NCI-H345 (cell line): ENCODE measurements around the gene TFR2.

Experiments used
- DNase-seq: peaks from one replicate; lab custom pipeline; 2025; lab: John Stamatoyannopoulos, UW

The TFR2 gene

DNA sequence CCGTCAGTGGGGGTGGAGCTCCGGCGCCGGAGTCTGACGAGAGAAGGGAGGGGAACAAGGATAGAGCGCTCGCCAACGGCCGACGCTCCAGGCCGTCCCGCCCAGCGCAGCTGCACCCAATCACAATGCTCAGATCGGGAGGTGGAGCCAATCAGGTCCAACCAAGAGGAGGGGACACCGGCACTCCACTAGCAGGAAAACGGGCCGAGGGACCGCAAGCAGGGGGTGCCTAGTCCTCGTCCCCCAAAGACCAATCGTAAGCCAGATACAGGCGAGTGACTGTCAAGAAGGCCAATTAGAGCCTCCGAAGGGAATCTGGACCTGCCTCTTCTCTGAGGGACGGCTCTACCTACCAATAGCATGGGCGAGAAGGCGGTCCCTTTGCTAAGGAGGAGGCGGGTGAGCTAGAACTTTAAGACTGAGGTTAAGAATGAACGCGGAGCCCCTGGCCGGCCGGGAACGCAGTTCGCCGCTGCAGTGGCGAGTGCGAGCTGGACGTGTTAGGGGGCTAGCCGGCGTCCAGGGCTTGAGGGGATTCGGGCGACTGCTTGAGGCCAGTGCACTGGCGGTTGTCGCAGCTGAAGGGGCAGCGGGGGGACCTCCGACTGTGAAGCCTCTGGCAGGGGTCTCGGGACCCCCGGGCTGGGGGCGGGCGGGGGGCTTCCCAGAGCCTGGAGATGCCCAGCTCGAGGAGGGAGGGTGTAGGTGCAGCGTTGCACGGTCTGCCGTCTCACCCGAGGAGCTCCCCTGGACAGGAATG is 54.9 kb downstream of the TFR2 start, which contains the start of gene FBXO24:
Gene FBXO24 (plus strand): TSS at position 63 of the 760 bp plus-strand sequence. CDS start 298 bp downstream, at position 361.
- peak; percentile 100 for DNase-seq

DNA sequence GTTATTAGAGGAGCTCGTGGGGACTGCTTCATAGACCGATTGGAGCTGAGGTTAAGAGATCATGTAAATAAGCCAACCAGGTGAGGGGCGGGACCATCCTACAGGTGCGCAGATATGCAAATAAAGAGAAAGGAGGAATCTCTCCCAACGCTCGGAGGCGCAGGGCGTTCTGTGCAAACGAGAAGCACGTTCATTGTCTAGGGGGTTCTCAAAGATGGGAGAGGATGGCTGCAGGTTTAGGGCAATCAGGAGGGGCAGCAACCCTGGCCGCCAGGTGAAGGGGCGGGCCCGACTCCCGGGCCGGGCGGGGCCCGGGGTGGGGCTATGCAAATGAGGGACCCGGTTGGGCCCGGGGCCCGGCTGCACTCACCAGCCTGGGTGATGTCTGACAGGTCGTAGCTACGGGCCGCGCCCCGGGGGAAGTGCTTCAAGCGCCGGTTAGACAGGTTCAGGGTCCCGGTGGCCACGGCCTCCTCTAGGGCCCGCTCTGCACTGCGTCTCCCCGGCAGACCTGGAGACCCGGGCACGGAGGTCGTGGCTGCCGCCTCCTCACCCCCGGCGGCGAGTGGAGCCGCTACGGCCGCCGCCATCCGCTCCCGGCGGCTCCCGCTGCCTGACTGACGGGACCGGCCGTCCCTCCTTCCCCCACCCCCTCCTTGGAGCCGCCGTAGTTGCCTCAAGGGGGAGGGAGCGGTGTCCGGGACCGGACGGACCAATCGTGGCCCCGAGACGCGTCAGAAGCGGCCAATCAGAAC is 55.7 kb downstream of the TFR2 start, which contains the start of gene LRCH4:
Gene LRCH4 (minus strand): TSS at position 619 of the 755 bp plus-strand sequence. CDS start 29 bp downstream, at position 590.
- DNase-seq, result peak; percentile 63

DNA sequence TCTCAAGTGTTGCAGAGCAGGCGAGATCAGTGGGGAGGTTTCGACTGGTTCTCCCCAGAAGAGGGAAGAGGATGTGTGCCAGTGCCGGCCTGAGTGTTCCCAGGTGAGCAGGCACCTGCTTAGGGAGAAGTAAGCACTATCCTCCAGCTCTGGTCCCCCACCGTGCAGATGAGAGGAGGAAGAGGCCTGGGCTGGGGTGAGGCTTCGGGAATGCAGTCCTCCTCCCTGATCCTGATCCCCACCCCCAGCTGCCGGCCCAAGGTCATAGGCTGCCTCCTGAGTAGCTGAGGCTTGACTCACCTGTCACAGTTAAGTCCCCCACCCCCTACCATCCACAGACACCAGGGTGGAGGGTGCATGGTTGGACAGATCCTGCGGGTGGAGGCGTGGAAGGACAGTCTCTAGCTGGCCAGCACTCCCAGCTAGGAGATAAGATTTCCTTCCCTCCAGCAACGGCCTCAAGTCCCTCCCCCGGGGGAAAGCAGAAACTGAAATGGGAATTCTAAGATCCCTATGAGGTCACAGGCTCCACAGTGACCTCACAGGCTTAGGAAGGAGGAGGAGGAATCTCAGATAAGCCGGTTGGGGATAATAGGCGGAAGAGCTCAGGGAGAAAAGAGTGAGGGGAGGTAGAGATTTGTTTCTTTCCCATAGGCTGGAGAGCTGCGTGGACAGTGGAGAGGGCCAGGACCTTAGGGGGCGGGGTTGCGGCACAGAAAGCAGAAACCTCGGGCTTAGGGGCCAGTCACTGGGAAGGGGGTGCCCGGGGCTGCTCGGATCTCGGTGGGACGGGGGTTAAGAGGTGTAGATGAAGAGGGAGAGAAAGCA is 56.5 kb downstream of the TFR2 start:
- DNase-seq, result peak; percentile 28

GRCh38 chr7:100584054-100584682 is 57.2 kb downstream of the TFR2 start:
- no peak for DNase-seq

GRCh38 chr7:100583132-100584053 is 58.0 kb downstream of the TFR2 start:
- no peak for DNase-seq

DNA sequence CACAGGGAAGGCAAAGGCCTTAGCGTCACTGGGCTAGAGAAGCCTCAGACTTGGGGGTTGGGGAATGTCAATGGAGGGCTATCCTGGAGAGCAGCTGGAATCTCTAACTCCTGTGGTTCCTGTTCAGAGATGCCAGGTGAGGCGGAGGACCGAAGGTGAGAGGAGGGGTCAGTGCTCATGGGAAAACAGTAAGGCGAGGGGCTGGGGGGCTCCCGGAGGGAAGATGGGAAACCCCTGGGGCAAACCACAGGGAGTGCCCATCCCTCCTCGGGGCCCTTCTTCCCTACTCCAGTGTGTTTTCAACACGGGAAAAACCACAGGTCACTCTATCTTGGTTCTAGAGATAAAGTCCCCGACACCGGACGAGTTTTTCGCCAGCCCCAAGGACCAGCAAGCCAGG is 58.7 kb downstream of the TFR2 start:
- DNase-seq, result no peak

GRCh38 chr7:100582041-100582579 is 59.2 kb downstream of the TFR2 start:
- no peak for DNase-seq

GRCh38 chr7:100580466-100581283 is 60.7 kb downstream of the TFR2 start:
- no peak for DNase-seq

DNA sequence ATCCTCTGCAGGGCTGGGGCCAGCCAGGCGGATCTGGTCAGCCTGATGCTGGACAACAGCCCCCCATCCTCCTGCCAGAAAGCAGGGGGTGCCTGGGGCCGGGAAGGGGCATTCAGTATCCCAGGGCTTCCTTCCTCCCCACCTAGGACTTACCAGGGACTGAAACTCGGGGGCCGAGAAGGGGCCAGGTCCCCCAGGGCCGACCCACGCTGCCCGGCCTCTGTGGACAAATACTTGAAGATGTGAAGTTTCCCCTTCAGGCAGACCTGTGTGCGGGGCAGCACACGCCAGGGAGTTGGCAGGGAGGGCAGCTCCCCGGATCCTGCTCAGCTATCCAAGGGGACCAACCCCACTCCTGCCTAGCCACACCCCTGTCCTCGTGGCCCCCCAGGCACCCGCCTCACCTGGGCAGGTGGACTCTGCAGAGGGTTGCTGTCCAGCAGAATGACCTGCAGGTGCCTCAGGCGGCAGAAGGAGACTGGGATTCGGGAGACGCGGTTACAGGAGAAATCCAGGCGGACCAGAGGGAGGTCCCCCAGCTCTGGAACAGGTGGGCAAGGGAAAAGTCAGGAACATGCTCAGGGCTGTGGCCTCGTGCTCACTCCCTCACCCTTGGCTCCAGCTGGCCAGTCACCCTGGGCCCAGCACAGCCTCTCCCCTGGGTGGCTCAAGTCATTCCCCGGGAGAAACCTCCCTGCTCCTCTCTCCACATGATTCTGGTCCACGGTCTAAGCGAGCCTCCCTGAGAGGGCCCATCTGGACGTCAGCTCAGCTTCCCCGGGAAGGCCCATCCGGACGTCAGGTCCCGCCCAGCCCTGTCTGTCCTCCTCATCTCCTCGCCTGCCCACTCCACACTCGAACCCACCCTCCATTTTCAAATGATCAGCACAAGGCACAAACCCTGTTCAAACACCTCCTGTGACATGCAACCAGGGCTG is 62.8 kb downstream of the TFR2 start:
- DNase-seq, result no peak

- DNase-seq, result no peak
Measured at GRCh38 chr7:100577507-100577906, 63.8 kb downstream of the TFR2 start.

DNA sequence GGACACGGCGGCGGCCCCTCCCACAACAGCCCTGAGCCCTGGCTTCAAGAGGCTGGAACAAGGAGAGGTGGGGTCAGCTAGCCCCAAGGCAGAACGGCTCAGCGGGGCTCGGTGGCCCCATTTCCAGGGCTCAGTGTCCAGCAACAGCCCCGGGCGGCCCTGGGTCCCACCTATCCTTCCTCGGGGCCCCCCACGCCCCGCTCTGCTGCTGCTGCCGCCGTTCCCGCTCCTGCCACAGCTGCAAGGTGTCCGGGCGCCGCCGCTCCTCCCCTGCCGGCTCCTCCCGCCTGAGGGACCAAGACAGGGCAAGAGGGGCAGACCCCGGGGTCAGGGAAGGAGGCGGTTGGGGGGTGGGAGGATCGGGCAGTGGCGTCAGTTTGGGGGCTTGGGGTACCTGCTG is 64.2 kb downstream of the TFR2 start:
- DNase-seq, result no peak

DNA sequence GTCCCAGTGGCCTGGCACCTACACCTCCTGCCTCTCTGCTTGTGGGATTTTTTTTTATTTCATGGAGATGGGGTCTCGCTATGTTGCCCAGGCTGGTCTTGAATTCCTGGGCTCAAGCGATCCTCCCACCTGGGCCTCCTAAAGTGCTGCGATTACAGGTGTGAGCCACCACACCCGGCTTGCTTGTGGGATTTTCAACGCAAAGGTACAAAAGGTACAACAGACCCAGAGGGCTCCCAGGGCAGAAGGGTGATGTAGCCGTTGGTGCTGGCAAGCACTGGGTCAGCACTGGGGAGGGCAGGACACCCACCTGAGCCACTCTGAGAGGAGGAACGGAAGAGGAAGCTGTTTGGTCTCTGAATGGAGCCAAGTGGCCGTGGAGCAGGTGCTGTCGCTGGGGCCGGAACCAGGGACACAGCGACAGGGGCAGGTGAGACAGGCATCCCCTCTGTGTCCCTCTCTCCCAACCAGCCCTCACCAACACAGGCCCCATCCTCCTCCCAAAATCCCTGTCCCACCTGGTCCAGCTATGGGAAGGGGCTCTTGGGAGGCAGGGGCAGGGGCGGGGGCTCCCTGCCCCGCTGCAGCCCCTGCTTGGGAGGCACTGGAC is 64.9 kb downstream of the TFR2 start:
- no peak for DNase-seq

GRCh38 chr7:100575746-100576383 is 65.5 kb downstream of the TFR2 start:
- DNase-seq, result no peak

DNA sequence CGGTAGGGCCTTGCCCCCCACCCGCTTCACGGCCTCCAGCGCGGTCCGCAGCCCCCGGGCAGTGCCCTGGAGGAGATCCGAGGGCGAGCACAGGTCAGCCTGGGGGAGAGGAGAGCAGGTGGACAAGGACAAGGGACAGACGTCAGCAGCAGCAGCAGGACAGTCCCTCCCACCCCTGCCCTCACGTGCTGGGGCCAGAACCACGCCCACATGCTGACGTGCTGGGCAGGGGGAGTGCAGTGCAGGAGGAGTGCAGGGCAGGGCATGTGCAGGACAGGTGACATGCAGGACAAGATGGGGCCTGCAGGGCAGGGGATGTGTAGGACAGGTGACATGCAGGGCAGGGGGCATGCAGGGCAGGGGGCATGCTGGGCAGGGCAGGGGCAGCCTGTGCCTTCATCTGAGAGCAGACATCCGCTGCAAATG is 66.1 kb downstream of the TFR2 start:
- no peak for DNase-seq

DNA sequence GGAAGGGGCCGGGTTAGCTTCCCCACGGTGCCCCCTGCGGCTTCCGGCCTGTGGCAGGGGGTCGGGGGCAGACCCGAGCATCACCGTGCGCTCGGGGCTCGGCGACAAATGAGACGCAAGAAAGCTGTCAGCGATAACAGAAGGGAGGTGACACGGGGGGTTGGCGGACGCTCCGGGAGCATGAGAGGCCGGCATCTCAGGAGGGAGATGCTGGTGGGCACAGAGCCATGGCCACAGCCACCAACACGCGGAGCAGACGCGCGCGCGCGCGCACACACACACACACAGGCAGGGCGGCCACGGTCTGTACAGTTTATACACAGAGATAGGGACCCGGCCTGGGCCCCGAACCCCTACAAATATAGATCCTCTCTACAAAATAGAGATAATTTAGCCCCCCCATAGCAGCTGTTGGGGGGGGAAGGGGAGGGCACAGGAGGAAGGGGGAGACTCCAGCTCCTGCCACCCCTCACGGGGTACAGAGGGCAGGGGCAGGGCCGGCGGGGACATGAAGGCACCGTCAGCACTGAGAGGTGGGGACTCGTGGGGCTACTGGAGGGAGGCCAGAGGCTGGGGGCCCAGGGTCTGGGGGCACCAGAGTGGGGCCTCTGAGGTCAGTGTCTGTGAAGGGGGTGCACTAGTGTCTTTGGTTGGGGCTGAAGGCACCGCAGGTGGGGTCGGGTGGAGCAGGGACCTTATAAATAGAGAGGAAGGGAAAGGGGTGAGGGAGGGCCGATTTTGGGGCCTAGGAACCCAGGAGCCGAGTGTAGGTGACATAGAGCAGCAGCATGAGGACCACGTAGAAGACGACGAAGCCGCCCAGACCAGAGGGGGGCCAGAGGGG is 66.8 kb downstream of the TFR2 start:
- no peak for DNase-seq

- no peak for DNase-seq
Measured at GRCh38 chr7:100573691-100574361, 67.5 kb downstream of the TFR2 start, which contains the start of gene SAP25. TSS of gene SAP25 (minus strand) at chr7:100573900. CDS start at chr7:100573742, 158 bp downstream.
